ENCODE measurements around the gene SPACA6. TPM values are rescaled to one million over a fixed set of nuclear protein-coding genes. Genes with fewer than 3 reads are reported as not detected.

The SPACA6 gene
- total RNA-seq, 4 donors from 2014 or later, result 10.7 to 47.9 (median 34.0) TPM

DNA sequence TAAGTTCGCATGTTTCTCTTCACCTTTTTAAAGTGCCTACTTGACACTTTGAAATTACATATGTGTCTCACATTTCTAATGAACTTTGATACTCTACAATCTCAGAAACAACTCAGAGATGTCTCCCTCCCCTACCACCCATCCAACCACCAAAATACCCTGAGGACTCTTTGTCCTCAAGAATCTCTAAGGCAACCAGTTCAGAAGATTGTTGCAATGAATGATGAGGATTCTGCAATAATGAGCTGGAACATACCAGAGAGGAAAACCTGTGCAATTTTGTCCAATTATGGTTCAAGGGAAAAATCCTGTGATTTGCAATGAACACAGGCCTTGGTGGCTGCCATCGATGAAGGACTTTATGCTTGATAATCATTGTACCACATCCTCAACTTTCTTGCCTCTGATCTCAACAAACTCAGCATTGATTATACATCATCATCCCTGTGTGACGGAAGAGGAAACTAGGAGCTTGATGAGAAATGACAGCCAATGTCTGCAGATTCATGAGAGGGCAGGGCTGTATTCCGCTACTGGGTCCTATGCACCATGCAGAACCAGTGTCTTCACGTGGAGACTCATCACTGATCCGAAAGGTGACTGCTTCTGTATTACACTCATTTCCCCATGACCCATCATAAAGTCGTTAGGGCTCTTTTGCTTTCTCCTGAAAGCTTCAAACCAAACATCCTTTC is 57.4 kb downstream of the SPACA6 start:
- no peak for DNase-seq (ENCODE audit: low spot score in 2 of 2)
- no peaks in the 10 kb centered on the region for H3K4me1 ChIP-seq
- no peak for TF ChIP-seq CTCF (IDR thresholded peaks at IDR 0.05)
- no peak for TF ChIP-seq POLR2A (IDR thresholded peaks at IDR 0.05)
- no peak for TF ChIP-seq EP300 (IDR thresholded peaks at IDR 0.05)
- peak overlapping the region in 1 of 4 donors; percentile 59 for H3K27ac ChIP-seq
- H3K36me3 ChIP-seq, result no peaks in the 10 kb centered on the region
- no peaks in the 10 kb centered on the region for H3K27me3 ChIP-seq
- H3K9me3 ChIP-seq, result no peaks in the 10 kb centered on the region
- 82% methylated on average over 7 of the region's 7 CpGs for WGBS, 2 donors
- peak overlapping the region in 1 of 4 donors; percentile 35 for H3K4me3 ChIP-seq

DNA sequence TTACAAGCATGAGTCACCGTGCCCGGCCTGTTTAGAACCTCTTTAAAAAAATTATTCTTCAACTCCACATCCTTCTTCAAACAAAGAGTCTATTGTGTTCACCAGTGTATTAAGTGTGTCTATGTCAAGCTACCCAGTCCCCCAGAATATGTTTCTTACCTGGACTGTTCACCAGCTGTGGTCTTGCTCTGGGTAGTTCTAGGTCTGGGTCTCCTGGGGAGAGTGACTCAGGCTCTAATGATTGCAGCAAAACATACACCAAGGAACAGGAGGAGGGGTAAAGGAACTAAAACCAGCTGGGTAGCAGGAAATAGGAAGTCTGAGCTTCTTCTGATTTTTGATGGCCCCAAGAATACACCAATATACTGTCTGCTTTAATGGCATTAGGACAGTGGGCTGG is 58.5 kb downstream of the SPACA6 start, which contains the start of gene FPR1:
TSS of gene FPR1 (minus strand) at position 224 of the 400 bp plus-strand sequence. CDS start 4,884 bp downstream, outside the sequence.
- H3K9me3 ChIP-seq, result no peaks in the 10 kb centered on the region
- TF ChIP-seq CTCF (IDR thresholded peaks at IDR 0.05) (no peak), EP300 (IDR thresholded peaks at IDR 0.05) (peak in 1 of 2 donors; percentile 62), POLR2A (IDR thresholded peaks at IDR 0.05) (no peak)
- H3K27ac ChIP-seq, result peak within 1 kb of the TSS in 2 of 4 donors; percentile 41 to 59
- no peaks in the 10 kb centered on the region for H3K36me3 ChIP-seq
- 30 to 33% methylated on average over 2 of the region's 2 CpGs for WGBS, 2 donors
- no peaks in the 10 kb centered on the region for H3K4me1 ChIP-seq
- DNase-seq (ENCODE audit: low spot score in 2 of 2), result peak in 1 of 2 donors; percentile 29
- peak within 1 kb of the TSS in 2 of 4 donors; percentile 11 to 35 for H3K4me3 ChIP-seq
- H3K27me3 ChIP-seq, result no peaks in the 10 kb centered on the region

DNA sequence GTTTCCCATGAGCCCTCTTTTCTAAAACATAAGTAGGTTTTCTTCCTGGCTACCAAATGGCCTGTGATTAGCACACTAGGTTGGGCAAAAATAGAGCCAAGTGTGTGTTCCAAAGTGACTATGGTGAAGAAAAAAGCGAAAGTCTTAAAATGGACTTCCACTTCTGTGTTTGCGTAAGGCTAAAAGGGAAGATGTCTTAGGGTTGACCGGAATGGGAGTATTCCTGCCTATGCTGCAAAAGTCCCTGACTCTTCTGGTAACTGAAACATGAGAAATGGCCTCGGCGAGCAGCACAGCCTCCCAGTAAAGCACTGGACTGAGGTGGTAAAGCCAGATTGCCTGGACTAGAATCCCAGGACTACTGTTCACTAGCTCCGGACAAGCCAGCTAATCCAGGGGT is 61.0 kb downstream of the SPACA6 start:
- Histone ChIP-seq H3K4me1 (no peaks in the 10 kb centered on the region), H3K9me3 (no peaks in the 10 kb centered on the region), H3K27me3 (no peaks in the 10 kb centered on the region), H3K4me3 (no peak overlapping the region), H3K36me3 (no peaks in the 10 kb centered on the region), H3K27ac (peak overlapping the region in 1 of 4 donors; percentile 34)
- 81 to 84% methylated on average over 6 of the region's 6 CpGs for WGBS, 2 donors
- TF ChIP-seq CTCF (IDR thresholded peaks at IDR 0.05), result no peak
- TF ChIP-seq POLR2A (IDR thresholded peaks at IDR 0.05), result no peak
- peak in 1 of 2 donors; percentile 76 for TF ChIP-seq EP300 (IDR thresholded peaks at IDR 0.05)
- peak in 1 of 2 donors; percentile 5 for DNase-seq (ENCODE audit: low spot score in 2 of 2)

DNA sequence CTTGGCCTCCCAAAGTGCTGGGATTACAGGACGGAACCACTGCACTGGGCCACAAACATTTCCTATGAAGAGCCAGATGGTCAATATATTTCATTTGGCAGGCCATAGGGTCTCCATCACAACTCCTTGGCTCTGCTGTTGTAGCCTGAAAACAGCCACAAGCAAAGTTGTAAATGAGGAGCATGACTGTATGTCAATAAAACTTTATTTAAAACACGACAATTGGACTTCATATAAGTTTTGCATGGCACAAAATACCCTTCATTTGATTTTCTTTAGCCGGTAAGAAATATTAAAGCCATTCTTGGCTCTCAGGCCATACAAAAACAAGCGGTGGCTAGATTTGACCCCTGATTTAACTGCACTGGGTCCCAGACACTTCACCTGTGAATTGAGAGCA is 61.6 kb downstream of the SPACA6 start:
- DNase-seq (ENCODE audit: low spot score in 2 of 2), result no peak
- TF ChIP-seq POLR2A (IDR thresholded peaks at IDR 0.05), result no peak
- no peak for TF ChIP-seq EP300 (IDR thresholded peaks at IDR 0.05)
- TF ChIP-seq CTCF (IDR thresholded peaks at IDR 0.05), result no peak
- Histone ChIP-seq H3K9me3 (no peaks in the 10 kb centered on the region), H3K4me3 (no peak overlapping the region), H3K27me3 (no peaks in the 10 kb centered on the region), H3K27ac (peak overlapping the region in 1 of 4 donors; percentile 34), H3K36me3 (no peaks in the 10 kb centered on the region), H3K4me1 (no peaks in the 10 kb centered on the region)
- WGBS, 2 donors, result 79 to 80% methylated on average over 4 of the region's 4 CpGs

Small RNA genes within 50 kb of the gene (small RNA-seq; reads per million reads assigned to genes)
- gene AC018755.2 (not detected), gene MIR125A (not detected), gene MIR99B (3.9 reads per million, percentile 80 among the genes with 10 or more reads in this experiment), gene MIRLET7E (not detected)

Other genes starting within 250 kb of the SPACA6 start
- 1 to 10 TPM in 1 of 4 donors, under 1 TPM in 3; 0.20 to 5.5 (median 0.87) TPM for gene SIGLEC8, start 234.9 kb upstream of the SPACA6 start, total RNA-seq
- gene CEACAM18, start 214.8 kb upstream of the SPACA6 start, total RNA-seq, result not detected
- under 1 TPM in 1 of 4 donors, not detected in 3; 0.66 TPM for gene SIGLEC12, start 191.5 kb upstream of the SPACA6 start, total RNA-seq
- 1 to 10 TPM in 1 of 4 donors, under 1 TPM in 3; 0.44 to 1.5 (median 0.59) TPM for gene SIGLEC6, start 161.7 kb upstream of the SPACA6 start, total RNA-seq
- gene ZNF175, start 122.0 kb upstream of the SPACA6 start, total RNA-seq, result 1 to 10 TPM; 4.3 to 8.5 (median 7.3) TPM
- gene SIGLEC5, start 62.9 kb upstream of the SPACA6 start, total RNA-seq, result 1 to 10 TPM in 3 of 4 donors, under 1 TPM in 1; 0.20 to 2.2 (median 1.6) TPM
- gene SIGLEC14, start 46.5 kb upstream of the SPACA6 start, total RNA-seq, result 1 to 10 TPM in 3 of 4 donors, not detected in 1; 1.9 to 6.3 (median 4.9) TPM
- gene HAS1, start 30.7 kb downstream of the SPACA6 start, total RNA-seq, result 1 to 10 TPM in 1 of 4 donors, under 1 TPM in 1, not detected in 2; 0.44 to 3.3 TPM
- gene FPR1, start 58.5 kb downstream of the SPACA6 start, total RNA-seq, result 10 to 100 TPM in 1 of 4 donors, 1 to 10 TPM in 3; 1.7 to 36.9 (median 6.4) TPM
- gene FPR2, start 67.8 kb downstream of the SPACA6 start, total RNA-seq, result 1 to 10 TPM in 2 of 4 donors, under 1 TPM in 2; 0.66 to 4.5 (median 1.0) TPM
- 10 to 100 TPM in 1 of 4 donors, 1 to 10 TPM in 3; 2.3 to 11.7 (median 5.1) TPM for gene FPR3, start 101.8 kb downstream of the SPACA6 start, total RNA-seq
- gene ZNF577, start 194.6 kb downstream of the SPACA6 start, total RNA-seq, result 10 to 100 TPM; 14.5 to 27.6 (median 21.2) TPM
- gene ZNF649, start 211.7 kb downstream of the SPACA6 start, total RNA-seq, result 10 to 100 TPM; 11.4 to 16.8 (median 12.1) TPM
- gene ZNF613, start 234.1 kb downstream of the SPACA6 start, total RNA-seq, result 1 to 10 TPM; 5.9 to 8.5 (median 7.5) TPM